Uterus (tissue), 2 donors: ENCODE data around the gene CISH.

Source experiments
- CTCF ChIP-seq, 4 experiments: fragments of 200-600 bp in 2 of 4; fragments of 450-650 bp in 2 of 4; sonication (generic) in 2 of 4; IDR thresholded peaks; one replicate each; pipeline ENCODE4 v1.5.1; 2016 to 2019; ENCODE audit warnings: antibody characterized with exemption in 4 of 4, mild to moderate bottlenecking in 2 of 4, moderate library complexity in 1 of 4
- POLR2A ChIP-seq, 2 donors: fragments of 450-650 bp; IDR thresholded peaks; one replicate each; pipeline ENCODE4 v1.6.1; 2016; ENCODE audit warnings: antibody characterized with exemption in 2 of 2, mild to moderate bottlenecking in 1 of 2, moderate library complexity in 1 of 2

GRCh38 chr3:50648944-50649343 is 37.4 kb upstream of the CISH start:
- TF ChIP-seq POLR2A (IDR thresholded peaks at IDR 0.05), result no peak
- TF ChIP-seq CTCF (IDR thresholded peaks at IDR 0.05), result no peak
